NOMO-1 treated with DMSO at 0.1 percent for 48 hours (cell line): ENCODE results near the gene CIDEB.

Experiments used
- DNase-seq: peaks from one replicate; lab custom pipeline; 2025; ENCODE audit not compliant: unreplicated experiment; lab: John Stamatoyannopoulos, UW

Gene CIDEB

DNA sequence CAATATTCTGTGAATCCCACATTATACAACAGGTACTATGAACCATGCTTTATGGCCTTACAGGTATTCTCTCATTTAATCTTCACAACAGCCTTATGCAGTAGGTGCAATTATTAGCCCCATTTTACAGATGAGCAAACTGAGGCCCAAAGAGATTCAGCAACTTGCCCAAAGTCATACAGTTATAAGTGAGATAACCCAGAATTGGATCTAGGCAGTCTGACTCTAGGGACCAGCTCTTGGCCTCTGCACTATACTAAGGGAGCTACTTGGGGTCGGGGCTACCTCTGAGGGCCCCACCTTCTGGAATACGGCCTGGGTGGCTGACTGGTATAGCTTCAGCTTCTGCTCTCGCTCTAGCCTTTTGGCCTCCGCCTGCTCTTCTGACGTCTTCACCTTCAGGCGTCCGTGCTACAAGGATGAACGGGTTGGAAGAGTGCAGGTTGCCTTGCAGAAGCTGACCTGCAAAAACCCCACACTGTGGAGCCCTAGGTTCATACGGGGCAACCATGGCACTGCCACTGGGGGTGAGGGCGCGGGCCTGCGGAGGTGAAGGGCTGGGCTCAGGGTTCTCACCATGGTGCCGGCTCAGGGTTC is 37.1 kb downstream of the CIDEB start:
- peak; percentile 33 for DNase-seq

DNA sequence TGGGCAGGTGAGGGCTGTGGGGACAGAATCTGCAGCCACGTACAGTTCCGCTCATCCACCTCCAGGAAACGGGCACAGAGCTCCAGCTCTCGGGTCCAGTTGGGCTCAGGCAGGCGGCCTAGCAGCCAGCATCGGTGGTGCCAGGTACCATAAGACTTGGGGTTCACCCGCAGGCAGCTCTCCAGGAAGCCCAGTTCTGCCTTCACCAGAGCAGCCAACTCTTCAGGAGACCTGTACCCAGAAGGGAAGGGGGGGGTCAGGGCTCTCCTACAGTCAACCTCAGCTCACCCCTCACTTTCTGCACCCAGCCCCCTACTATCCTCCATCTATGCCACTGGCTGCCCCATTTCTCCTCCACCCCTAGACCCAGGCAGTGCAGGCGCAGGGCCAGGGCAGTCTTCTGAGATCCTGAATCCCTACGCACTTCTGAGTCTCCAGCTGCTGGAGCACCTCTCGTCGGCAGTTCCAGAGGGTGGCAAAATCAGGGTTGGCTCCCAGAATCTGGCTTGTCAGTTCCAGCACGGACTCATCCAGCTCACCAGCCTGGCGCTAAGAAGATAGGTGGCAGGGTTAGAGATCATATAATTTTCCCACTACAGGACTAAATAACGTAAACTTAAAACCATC is 37.8 kb downstream of the CIDEB start:
- no peak for DNase-seq

DNA sequence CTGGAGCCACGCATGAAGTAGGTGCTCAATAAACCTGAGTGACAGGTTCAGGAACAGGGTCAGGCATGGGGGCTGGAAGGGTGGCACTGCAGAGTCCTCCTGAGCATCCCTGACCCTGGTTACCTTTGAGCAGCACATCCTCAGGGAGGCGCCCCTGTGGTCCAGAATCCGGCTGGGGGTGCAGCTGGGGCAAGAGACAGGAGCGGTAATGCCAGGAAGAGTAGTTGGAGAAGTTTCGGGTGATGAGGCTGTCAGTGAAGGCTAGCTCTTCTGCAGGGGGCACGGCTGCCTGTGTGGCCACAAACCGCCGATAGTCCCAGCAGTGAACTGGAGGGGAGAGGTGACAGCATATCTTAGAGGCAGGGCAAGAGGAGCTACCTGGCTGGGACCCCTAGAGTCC is 38.4 kb downstream of the CIDEB start:
- no peak for DNase-seq

DNA sequence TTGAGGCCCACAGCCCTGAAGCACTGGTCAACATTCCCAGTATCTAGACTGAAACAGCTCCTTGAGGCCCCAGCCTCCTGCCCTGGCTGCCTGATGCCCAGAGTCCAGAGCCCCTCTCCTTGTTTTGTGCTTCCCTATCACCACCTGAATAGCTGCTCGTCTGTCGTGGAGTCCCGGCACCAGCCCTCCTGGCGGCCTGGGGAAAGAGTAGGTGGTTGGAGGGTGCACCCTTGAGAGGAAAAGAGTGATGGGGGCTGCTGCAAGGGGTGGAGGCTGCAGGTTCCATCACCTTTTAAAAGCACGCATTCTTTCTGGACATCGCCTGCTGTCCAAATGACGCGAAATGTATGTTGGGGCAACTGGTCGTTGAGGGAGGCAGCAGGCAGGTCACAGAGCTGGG is 39.6 kb downstream of the CIDEB start:
- DNase-seq = no peak

DNA sequence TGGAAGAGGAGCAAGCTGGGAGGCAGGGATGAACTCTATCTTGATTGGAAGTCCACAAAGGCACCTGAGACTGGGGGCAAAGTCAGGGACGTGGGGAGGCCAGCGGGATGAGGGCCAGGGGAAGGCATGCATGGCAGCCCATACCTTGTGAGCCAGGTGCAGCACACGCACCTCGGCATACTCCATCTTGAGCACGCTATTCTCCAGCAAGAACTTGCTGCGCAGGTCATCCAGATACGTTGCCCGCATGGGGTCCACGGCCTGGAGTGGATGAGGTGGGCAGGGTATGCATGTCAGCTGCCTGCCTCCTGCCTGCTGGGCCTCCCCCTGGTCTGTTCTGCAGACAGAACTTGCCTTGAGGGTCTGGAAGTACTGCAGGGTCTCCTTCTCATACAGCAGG is 40.3 kb downstream of the CIDEB start:
- DNase-seq = no peak

DNA sequence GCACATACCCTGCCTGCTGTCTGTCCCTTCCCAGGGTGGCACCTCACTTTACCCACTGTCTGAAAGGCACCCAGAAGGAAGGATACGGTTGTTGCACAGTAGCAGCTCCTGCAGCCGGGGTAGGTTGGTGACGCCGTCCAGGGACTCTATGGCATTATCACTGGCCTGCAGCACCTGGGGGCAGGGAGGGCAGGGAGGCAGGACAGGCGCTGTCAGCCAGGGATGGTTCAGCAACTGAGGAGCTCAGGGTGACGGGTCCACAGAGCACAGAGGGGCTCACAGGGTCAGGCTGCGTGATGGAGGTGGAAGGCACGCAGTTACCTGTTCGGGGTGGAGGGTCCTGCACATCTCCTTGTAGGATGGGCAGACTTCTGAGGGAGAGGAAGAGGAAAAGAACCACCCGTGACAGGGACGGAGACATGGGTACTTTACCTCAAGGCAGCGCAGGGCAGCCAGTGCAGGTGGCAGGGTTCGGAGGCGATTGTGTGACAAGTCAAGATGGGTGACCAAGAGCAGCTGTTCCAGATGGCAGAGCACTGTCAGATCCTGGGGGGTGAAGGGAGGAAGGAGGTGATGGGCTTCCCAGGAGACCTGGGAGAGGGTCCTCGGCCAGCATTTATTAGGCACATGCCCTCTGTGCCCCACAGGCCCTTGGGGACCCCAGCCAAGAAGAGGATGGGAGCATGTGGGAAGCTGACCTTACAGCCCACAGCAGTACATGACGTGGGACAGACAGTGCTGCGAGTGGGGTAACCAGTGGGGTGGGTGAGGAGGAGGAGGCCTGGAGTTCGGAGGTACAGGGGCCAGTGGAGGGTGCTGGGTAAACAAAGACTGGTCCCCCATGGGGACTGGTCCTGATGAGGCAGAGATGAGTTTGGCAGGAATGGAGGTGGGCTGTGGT is 41.2 kb downstream of the CIDEB start:
- no peak for DNase-seq

DNA sequence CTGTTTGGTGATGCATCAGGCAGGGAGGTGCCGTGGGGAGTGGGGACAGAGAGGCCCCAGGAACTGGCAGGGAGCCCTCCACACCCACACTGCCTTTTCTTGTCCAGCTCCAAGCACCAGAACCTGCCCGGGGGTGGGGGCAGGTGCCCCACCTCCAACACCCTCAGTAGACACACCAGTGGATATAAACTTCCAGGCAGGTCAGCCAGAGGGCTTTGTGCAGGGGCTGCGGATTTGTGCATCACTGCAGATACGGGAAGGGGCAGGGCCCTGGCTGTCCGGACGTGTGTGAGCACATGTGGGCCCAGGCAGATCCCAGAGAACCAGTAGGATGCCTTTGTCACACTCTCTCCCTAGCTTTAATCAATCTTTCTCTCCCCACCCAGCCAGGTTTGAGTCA is 43.5 kb downstream of the CIDEB start:
- no peak for DNase-seq

DNA sequence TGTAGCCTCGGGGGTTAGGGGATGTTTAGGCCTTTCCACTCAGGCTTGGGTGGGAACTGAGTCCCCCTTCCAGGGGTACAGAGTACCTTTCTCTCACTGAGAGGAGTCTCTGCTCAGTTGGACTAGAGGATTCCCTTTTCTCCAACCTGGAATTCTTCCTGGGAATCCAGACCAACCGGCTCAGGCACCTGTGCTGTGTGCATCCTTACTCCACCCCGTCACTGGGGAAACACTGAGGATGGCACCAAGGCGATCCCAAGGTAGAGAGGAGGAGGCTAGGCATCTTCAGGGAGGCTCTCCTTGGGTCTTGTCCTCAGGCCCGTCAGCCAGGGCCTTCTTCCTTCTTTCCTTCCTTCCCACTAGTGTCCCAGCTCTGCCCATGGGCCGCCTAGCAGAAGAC is 43.9 kb downstream of the CIDEB start:
- DNase-seq = no peak

DNA sequence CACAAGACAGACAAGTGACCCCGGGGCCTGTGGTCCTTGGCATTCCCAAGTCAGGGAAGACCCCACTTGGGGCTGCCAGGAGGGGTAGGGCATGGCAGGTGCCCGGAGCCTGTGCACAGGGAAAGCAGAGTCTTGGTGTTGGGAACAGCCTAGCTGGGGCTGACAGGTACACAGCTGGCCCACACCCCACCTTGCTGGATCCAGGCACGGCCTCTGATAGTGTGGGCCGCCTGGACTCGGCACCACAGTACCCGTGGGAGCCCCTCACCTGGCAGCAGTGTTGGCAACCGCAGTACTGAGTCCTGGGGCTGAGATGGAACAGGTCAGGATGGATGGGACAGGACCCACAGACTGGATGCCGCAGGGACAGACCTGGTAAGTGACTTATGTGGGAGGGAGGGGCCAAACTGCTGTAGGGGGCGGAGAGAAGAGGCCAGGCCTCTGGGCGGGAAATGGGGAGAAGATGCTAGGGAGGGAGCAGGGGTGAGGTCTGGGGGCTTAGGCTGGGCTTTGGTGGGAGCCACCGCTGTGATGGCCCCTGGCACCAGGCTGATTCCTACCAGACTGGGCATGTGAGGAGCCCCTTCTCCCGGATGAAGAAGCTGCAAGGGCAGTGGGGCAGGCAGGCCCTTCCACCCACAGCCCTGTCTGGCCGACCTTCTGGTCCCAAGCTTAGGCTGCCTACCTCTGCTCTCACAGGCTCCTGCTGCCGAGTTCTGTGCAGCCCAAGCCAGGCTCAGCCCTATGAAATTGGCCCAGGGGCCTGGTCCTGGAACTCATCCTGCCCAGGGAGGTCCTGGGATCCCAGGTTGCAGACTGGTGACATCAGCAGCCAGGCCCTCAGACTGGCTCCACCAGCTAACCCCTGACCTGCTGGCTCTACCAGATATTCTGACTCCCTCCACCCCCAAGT is 44.7 kb downstream of the CIDEB start, which contains the start of gene TGM1:
TGM1 (minus strand) TSS at position 357 of the 913 bp plus-strand sequence. CDS start 825 bp downstream, outside the sequence.
- no peak for DNase-seq

DNA sequence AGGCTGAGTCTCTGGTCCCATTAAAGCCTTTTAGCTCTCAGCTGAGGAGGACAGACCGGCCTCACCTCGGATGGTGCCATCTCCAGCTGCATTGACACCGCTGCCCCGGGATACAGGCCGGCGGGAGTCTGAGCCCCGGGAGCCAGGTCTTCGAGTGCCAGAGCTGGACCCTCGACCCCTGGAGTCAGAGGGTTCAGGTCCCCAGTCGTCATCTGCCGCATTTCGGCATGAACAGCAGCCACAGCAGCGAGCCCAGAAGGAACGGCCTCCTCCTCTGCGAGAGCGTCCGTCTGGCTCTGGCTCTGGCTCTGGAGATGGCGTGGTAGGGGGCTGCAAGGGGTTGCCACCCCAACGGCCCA is 45.8 kb downstream of the CIDEB start:
- no peak for DNase-seq

DNA sequence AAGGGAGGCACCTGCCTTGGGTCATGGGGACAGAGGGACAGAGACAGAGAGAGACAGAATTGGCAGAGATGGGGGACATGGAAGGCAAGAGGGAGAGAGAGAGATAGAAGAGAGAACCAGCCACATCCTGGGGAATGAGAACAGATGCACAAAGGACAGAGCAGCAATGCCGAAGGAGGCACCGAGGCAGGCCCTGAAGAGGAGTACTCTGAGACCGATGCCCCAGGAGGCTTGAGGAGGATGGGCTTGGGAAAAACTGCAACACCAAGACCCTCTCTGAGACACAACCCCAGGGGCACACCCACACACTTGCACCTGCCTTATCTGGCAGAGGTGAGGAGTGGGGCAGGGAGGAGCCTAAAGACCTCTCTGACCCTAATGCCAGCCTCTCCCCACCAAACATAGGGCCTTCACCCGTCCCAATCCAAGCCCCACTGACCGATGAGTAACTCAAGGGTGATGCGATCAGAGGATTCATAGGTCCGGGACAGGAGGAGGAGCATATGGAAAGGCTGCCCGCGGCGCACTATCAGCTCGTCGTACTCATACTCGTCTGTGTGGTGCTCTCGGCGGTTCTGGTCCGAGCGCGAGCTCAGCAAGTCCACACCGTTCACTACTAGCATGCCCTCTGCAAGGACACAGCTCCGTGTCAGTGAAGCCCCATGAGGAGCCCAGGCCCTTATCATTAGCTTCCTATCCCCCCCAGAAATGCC is 46.4 kb downstream of the CIDEB start:
- no peak for DNase-seq

DNA sequence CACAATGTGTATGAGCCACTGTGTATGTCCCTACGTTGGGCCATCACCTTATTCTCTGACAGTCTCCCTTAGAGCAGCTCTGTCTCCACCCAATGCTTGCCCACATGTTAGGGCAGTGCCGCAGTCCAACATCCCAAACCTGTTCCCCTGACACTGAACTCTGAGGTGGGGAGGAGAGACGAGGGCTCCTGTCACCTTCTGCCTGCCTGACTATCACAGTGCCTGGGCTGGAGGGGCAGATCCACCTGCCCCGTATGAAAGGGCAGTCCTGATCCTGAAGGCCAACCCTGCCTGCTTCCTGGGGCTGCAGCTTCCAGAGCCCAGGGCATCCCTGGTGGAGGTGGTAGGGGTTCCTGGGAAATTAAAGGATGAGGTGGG is 47.0 kb downstream of the CIDEB start:
- DNase-seq = no peak

DNA sequence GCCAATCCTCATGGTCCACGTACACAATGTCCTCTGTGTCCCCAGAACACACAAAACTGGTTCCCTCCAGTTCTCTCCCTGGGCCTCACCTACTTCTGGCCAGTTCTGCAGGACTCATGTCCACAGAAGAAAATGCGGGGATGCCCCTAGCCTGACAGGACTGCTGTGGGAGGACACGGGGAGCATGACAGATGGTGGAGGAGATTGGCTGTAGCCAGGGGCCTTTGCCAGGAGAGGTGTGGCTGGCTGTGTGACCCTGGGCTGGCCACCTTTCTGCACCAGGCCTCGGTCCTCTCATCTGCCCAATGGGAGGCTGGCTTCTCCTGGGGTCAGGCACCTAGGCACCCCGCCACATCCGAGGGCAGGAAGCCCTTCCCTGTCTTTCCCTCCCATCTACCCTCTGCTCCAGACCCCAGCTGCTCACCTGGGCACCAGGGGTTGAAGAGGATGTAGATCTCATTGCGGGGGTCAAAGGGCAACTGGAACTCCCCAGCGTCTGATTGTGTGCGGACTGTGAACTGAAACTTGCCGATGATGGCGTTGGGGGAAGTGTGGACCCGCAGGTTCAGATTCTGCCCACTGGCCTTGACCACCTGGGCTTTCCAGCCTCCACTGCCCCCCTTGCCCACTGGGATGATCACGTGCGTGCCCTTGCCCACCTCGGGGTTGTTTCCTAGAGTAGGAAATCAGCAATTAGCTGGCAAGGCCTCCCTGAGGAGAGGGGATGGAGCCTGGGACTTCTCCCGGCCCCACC is 47.6 kb downstream of the CIDEB start:
- DNase-seq = no peak

DNA sequence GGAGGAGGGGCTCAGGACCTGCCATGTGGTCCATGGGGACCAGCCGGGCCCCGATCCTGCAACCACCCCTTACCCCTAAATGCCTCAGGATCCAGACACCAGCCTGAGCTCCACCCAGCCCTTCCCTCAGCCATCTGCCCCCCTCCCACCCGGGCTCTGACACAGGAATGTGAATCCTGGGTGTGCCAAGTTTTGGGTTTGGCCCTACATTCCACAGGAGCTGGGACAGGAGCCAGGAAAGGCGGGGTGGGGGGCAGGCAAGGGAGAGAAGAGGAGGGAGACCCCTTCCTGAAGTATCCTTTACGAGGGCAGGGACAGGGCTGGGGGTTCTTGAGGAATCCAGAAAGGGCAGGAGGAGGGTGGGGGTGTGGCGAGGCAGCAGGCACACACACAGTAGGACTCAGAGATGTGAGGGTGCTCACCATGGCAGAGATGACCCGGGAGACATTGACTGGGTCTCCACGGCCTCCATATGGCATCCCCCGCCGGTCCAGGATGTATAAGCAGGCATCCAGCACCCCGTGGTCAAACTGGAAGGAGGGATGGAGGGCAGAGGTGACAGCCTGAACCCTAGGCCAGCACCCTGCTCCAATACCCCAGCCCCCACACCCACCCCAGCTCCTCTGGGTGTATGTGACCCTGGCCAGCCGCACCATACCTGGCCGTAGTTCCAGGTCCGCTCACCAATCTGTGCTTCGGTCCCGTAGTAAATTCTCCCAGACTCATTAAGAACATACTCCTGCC is 48.3 kb downstream of the CIDEB start:
- no peak for DNase-seq

DNA sequence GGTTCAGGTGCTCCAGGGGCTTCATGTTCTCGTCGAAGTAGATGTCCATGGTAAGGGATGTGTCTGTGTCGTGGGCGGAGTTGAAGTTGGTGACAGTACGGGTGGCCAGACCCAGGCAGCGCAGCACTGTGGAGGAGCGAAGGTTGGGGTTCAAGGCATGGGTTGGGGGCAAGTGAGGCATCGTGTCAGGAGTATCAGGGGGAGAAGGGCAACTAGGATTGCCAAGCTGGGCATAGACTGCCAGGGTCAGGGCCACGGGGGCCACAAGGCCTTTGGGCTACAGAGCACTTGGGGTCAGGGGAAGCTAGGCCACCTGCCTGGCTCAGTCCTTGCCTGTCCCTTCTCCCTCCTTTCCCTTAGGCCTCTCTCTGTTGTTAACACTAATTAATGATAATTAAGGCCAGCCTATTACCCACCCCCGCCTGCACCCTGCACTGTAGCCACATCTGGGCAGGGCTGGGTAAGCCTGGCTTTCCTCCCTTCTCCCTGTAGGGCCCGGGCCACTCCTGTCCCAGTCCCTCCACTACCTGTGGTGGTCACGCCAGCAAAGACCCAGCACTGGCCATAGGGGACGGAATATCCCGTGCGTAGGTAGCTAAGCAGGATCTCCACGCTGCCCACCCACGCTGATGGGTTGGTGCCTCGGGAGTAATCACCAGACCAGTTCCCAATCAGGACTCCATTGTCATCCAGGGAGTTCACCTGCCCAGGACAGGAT is 49.1 kb downstream of the CIDEB start:
- no peak for DNase-seq

DNA sequence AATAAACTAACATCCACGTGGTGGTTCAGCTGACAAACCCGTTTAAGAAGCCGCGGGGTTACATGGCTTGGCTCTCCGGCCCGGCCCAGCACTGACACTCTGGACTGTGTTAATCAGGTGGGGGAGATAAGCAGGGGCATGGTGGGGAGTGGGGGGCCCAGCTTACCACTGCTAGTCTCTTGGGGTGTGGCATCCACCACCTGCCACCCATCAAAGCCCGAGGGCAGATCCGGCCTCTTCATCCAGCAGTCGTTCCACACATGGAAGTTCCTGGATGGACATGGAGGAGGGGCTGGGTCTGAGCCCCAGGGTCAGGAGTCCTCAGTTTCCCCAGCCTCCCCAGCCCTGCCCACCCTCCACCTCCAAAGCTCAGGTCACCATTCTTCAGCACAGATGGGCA is 49.7 kb downstream of the CIDEB start:
- DNase-seq = no peak

DNA sequence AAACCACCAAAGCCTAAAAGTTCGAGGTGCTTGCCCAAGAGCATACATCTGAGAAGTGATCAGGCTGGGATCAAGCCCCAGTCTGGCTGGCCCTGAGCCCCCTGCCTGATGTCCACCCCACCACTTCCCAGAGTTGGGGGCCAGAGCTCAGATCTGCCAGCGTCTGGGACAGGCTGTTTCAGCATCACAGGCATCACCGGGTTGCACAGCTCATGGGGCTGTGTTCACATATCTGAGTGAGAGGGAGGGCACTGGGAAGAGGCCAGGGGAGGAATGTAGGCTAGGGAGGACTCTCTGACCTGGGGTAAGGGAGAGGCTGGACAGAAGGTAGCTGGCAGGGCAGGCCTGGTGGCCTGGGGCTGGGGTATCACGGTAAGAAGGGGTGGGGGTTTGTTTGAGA is 50.8 kb downstream of the CIDEB start:
- DNase-seq = no peak

DNA sequence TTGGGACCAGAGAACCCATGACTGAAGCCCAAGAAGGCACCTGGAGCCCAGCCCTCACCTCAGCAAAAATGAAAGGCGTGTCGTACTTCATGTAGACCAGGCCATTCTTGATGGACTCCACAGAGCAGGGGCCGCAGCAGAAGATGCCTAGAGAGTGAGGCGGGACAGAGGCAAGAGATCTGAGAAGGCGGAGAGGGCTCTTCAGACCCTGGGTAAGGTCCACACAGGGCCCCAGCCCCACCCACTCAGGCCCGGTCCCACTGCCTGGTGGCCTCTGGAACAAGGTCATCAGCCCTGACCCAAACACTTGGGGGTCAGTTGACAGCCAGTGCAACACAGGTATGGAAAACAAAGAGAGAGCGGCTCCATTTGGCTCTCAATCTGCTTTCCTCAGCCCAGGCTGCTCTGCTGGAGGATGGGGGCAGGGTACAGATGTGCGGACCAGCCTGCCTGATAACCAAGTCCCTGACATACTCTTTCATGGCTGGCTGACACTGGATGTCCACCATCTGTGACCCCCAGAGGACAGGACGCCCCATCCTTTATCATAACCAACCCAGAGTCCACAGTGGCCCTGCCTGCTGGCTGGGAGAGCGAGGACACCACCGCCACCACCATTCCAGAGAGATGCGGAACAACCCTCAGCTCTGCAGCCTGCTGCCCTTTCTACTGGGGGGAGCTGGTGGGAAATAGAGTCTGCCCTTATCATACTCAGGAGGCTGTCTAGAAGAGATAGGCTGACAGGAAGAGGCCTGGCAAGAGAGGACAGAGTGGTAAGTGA is 51.7 kb downstream of the CIDEB start:
- DNase-seq = no peak
